WERI-Rb-1 (cell line): ENCODE data around the gene LCTL.

Experiments
- DNase-seq: peaks from one replicate; pipeline ENCODE4 v3.0.0-alpha.2; 2020
- H3K27ac ChIP-seq: fragments of 250-450 bp; sonication (Bioruptor Pico); 2 replicates; pipeline ENCODE4 v1.5.1; 2020; ENCODE audit warnings: mild to moderate bottlenecking, moderate library complexity
- H3K27me3 ChIP-seq: fragments of 250-450 bp; sonication (Bioruptor Pico); 2 replicates; pipeline ENCODE4 v1.5.1; 2021; ENCODE audit warnings: mild to moderate bottlenecking, low read depth, moderate library complexity; ENCODE audit not compliant: insufficient read depth, severe bottlenecking
- H3K36me3 ChIP-seq: fragments of 250-450 bp; sonication (Bioruptor Pico); 2 replicates; pipeline ENCODE4 v1.5.1; 2020; ENCODE audit warnings: mild to moderate bottlenecking, moderate library complexity
- H3K4me3 ChIP-seq: 2 replicates; pipeline ENCODE4 v1.5.1; 2011; ENCODE audit warnings: low read depth, mild to moderate bottlenecking, control low read depth, low read length
- H3K9me3 ChIP-seq: fragments of 250-450 bp; sonication (Bioruptor Pico); 2 replicates; pipeline ENCODE4 v1.5.1; 2021; ENCODE audit warnings: mild to moderate bottlenecking, moderate library complexity; ENCODE audit not compliant: severe bottlenecking
- CTCF ChIP-seq: IDR thresholded peaks from 2 replicates; pipeline ENCODE4 v1.5.1; 2011; ENCODE audit warnings: low read depth, mild to moderate bottlenecking, control low read depth, inconsistent platforms, low read length

The LCTL gene

GRCh38 chr15:66609876-66610275 lies 44.1 kb upstream of the LCTL start:
- Histone ChIP-seq H3K36me3 (no peaks in the 10 kb centered on the region), H3K9me3 (no peaks in the 10 kb centered on the region), H3K4me3 (no peak overlapping the region), H3K27ac (no peak overlapping the region), H3K27me3 (no peaks in the 10 kb centered on the region)
- DNase-seq, result no peak
- no peak for TF ChIP-seq CTCF

GRCh38 chr15:66608881-66609280 lies 43.1 kb upstream of the LCTL start:
- DNase-seq, result no peak
- no peaks in the 10 kb centered on the region for H3K27me3 ChIP-seq
- TF ChIP-seq CTCF, result no peak
- H3K9me3 ChIP-seq, result no peaks in the 10 kb centered on the region
- no peaks in the 10 kb centered on the region for H3K36me3 ChIP-seq
- H3K4me3 ChIP-seq, result no peak overlapping the region
- no peak overlapping the region for H3K27ac ChIP-seq

GRCh38 chr15:66608159-66608558 lies 42.4 kb upstream of the LCTL start:
- Histone ChIP-seq H3K9me3 (no peaks in the 10 kb centered on the region), H3K27ac (no peak overlapping the region), H3K27me3 (no peaks in the 10 kb centered on the region), H3K36me3 (no peaks in the 10 kb centered on the region), H3K4me3 (no peak overlapping the region)
- no peak for TF ChIP-seq CTCF
- DNase-seq, result no peak

- no peak overlapping the region for H3K27ac ChIP-seq
- no peaks in the 10 kb centered on the region for H3K36me3 ChIP-seq
- no peaks in the 10 kb centered on the region for H3K9me3 ChIP-seq
- TF ChIP-seq CTCF, result peak; percentile 91
- H3K4me3 ChIP-seq, result no peak overlapping the region
- no peaks in the 10 kb centered on the region for H3K27me3 ChIP-seq
- peak; percentile 74 for DNase-seq
Observed at GRCh38 chr15:66603301-66604179, 37.7 kb upstream of the LCTL start.

GRCh38 chr15:66601521-66601920 lies 35.7 kb upstream of the LCTL start:
- H3K9me3 ChIP-seq, result no peaks in the 10 kb centered on the region
- no peak overlapping the region for H3K4me3 ChIP-seq
- no peaks in the 10 kb centered on the region for H3K36me3 ChIP-seq
- no peak overlapping the region for H3K27ac ChIP-seq
- H3K27me3 ChIP-seq, result no peaks in the 10 kb centered on the region
- no peak for DNase-seq
- no peak for TF ChIP-seq CTCF

GRCh38 chr15:66600240-66600627 lies 34.4 kb upstream of the LCTL start:
- DNase-seq, result no peak
- H3K27ac ChIP-seq, result no peak overlapping the region
- no peaks in the 10 kb centered on the region for H3K9me3 ChIP-seq
- no peak for TF ChIP-seq CTCF
- H3K4me3 ChIP-seq, result no peak overlapping the region
- H3K27me3 ChIP-seq, result no peaks in the 10 kb centered on the region
- no peaks in the 10 kb centered on the region for H3K36me3 ChIP-seq
